HG02642 (cell line): ENCODE results near the gene CHST3.
"Not testable (repeated sequence)": the region's sequence is repeated elsewhere in the genome, so short reads cannot be mapped to it uniquely, and the experiment has no call there.

ENCODE experiments used
- ATAC-seq: cut with Tn5 transposase; IDR thresholded peaks from one replicate; pipeline ENCODE4 v1.9.1; 2021; ENCODE audit warnings: mild to moderate bottlenecking; ENCODE audit not compliant: unreplicated experiment, poor library complexity

CHST3 gene

DNA sequence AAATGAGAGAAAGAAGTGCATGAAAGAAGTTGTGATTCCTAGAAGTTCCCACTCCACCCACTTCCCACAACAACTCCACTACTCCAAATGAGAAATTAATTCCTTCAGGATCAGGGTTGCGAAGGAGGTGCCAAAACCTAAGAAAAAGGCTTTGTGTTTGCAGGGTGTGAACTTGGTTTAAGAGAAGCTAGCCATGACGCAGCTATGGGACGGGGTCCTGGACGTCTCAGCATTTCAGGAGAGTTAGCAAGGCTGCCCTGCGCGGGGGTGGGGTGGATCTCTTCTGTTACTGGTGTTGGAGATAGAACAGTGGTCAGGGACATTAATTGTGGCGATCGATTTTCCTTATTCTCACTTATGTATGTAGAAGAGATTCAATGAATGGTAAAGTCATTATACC, 61.2 kb downstream of the CHST3 start:
- ATAC-seq: no peak

DNA sequence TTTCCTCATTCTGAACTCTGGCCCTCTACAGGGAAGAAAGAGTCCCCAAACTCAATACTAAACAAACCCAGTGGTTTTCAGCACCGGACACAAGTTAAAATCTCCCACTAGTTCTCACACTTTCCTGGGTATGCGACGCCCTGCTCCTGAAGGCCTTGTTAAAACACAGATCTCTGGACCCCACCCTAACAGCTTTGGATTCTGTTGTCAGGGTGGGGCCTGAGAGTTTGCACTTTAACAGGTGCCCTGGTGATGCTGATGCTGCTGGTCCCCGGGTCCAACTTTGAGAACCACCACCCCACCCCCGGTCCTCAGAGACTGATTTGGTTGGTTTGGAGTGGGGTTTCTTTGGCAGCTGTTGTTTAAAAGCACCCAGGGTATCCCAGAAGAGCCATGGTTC, 61.6 kb downstream of the CHST3 start:
- ATAC-seq: no peak

DNA sequence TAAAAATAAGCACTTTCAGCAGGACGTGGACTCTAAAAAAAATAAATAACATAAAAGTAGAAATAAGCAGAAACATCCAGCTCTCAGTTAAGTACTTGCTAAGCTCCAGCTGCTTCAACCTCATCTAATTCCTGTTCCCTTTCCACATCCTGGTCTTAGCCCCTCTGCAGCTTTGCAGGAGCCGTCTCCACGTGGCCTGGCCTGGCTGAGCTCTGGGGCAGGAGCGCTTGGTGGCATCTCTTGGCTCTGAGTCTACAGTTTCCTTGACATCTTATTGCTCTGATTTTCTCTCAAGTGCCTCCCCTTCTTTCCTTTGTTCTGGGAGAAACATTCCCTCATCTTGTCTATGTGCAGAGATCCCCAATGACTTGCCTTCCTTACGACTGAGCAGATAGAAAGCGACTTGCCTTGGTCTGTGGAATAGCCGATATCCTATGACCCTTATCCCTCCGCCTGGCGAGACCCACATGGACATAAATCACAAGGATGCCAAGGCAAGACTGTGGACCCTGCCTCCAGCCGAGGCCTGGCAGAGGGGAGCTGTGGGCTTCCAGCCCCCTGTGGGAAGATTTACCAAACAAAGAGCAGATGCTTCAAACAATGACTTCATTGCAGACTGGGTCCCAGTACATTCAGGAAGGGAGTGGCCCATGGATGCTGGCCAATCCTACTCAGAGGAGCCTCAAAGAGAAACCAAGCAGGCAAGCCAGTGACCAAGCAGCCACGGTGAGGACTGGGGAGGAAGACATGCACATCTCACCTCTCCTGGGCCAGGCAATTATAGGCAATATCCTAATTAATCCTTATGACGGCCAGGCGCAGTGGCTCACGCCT, 62.3 kb downstream of the CHST3 start:
- no peak for ATAC-seq

DNA sequence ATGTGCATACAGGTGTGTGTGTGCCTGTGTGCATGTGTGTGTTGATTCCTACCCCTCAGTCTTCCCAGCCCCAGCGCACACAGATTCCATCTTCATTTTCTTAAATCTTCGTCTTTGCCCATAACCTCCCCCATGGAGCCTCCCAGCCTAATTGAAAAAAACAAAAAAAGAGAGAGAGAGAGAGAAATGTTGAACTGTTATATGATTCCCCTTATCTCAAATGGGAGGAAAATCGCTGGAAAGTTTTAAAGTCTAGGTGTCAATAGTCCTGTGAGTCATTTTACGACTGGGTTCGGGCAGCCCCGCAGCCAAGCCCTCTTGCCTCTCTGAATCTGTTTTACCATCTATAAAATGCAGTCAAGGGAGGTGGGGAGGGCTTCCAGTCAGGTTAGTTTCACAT, 63.3 kb downstream of the CHST3 start:
- no peak for ATAC-seq

DNA sequence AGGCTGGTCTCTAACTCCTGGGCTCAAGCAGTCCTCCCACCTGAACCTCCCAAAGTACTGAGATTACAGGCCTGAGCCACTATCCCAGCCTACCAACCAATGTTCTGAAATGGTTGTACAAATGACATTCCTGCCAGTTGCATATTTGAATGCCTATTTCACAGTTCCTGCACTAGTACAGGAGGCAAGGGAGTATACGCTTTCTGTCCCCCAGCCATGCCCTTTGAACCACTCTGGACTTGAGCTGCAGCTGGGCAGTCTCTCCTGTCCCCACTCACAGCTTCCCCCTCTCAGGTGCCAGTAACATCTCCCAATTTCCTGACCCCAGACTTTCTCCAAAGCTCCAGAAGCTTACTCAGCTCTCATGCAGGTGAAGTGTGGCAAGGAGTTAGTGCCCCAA, 65.2 kb downstream of the CHST3 start:
- no peak for ATAC-seq

DNA sequence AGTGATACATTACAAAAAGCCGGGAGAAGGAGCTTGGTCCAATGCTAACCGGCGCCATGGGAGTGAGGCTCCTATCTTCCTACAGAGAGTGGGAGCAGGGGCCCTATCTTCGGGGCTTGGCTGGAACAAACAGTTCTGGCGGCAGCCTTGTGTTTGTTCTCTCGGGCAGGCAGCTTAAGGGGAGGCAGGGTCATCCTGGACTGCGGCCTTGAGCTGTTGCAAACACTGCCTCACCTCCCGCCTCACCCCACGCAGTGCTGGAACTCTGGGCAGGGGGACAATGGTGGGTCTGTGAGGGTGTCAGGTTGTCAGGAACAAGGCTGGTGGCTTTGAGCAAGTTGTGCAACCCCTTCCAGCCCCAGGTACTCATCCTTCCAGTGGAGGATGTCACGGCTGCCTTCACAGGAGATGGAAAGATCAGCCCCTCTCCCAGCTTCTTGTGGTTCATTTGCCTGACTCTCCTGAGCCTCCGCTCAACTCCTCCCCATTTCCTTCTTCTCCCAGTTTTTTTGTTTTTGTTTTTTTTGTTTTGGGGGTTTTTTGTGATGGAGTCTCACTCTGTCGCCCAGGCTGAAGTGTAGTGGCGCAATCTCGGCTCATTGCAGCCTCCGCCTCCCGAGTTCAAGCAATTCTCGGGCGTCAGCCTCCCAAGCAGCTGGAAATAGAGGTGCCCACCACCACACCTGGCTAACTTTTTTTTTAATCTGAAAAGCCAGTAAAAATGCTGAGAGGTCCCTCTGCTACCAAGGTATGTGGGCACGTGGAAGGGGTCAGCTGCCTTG, 66.8 kb downstream of the CHST3 start:
- no peak for ATAC-seq

DNA sequence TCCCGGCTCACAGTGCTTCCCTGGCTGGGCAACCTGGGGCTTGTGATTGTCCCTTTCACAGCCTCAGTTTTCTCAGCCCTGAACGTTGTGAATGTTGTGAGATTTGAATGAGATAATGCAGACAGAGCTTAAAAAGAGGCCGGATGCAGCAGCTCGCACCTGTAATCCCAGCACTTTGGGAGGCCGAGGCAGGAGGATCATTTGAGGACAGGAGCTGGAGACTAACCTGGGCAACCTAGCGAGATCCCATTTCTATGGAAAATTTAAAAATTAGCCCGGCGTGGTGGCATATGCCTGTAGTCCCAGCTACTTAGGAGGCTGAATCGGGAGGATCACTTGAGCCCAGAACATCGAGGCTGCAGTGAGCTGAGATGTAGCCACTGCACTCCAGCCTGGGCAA, 67.5 kb downstream of the CHST3 start:
- ATAC-seq: no peak

DNA sequence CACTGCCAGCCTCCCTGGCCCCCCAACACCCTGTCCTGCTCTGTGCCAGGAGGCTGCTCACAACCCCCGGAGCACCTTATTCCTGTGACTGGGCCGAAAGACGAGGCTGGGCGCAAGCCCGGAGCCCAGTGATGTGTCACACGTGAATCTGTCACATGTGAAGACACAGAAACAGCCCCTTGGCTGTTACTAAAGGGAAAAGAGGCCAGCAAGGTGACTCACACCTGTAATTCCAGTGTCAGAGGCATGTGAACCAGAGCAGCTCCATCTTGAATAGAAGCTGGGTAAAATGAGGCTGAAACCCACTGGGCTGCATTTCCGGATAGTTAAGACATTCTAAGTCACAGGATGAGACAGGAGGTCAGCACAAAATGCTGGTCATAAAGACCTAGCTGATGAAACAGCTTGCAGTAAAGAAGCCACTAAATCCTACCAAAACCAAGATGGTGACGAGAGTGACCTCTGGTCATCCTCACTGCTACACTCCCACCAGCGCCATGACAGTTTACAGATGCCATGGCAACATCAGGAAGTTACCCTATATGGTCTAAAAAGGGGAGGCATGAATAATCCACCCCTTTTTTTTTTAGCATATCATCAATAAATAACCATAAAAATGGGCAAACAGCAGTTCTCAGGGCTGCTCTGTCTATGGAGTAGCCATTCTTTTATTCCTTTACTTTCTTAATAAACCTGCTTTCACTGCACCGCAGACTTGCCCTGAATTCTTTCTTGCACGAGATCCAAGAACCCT, 68.4 kb downstream of the CHST3 start:
- ATAC-seq: not testable (repeated sequence)

DNA sequence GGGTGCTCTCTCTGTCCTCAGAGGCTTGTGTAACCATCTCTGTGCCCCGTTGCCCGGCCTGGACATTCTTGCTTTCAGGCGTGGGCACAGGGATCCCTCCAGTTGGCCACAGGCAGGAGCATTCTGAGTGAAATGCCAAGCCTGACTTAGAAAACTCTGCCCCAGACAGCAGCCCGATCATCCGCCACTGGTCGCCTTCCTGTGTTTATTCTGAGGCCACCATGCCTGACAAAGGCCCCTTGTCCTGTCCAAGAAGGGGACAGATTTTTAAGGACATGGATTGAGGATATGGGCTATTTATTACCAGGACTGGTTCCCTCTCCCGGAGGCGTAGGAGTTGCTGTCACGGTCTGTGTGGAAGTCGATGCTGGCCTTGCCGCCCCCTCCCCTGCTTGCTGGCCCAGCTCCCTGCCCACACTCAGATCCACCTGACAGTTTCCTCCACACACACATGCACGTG, 69.9 kb downstream of the CHST3 start:
- ATAC-seq: no peak

DNA sequence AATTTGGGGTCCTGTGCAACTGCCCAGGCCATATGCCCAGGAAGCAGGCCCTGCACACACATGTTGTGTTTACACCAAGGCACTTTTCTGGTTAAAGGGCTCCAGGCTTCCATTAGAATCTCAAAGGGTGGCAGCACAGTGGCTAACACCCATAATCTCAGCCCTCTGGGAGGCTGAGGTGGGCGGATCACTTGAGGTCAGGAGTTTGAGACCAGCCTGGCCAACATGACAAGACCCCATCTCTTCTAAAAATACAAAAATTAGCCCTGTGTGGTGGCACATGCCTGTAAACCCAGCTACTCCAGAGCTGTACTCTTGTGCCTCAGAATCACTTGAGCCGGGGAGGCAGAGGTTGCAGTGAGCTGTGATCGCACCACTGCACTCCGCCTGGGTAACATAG, 70.6 kb downstream of the CHST3 start:
- ATAC-seq: no peak

DNA sequence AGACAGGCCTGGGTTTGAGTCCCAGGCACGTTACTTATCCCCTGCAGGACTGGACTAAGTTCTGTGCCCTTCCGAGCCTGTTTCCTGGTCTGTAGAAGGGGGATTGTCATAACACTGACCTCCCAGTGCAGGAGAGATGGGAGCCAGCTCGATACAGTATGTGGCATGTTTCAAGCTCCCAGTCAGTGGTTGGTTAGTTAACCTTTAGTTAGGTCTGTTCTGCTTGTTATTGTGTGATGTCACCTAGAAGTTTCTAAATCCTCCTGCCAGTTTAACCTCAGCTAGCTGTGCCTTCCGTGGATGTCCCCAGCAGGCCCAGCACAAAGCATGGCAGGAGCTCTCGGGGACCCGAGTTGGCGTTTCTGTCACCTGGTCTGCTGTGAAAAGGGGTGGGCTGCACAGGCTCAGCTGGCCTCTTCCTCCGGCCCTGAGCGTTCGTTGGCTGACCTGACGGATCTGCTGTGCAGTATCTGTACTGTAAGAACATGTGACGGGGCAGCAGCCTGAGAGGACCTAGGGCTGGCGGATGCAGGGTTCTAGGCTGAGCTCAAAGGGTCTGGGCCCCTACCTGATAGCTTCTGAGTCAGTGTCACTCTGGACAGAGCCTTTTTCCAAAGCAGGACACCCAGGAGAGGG, 71.2 kb downstream of the CHST3 start:
- ATAC-seq: no peak

DNA sequence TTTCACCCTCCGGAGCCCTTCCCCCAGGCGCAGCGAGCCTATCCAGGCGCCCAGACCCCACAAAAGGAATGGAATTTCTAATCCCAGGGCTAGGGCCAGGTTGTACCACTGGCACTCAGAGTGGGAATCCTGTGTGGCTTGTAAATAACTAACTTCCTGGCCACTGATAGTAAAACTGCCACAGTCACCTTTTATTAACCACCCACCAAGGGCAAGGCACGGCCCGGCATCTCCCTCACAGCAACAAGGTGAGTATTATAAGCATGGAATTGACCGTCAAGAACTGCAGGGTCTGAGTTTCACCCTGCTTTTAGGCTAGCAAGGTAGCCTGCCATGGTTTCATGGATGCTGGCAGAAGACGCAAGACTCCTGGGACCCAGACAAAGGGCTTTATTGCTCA, 73.1 kb downstream of the CHST3 start:
- ATAC-seq: no peak

DNA sequence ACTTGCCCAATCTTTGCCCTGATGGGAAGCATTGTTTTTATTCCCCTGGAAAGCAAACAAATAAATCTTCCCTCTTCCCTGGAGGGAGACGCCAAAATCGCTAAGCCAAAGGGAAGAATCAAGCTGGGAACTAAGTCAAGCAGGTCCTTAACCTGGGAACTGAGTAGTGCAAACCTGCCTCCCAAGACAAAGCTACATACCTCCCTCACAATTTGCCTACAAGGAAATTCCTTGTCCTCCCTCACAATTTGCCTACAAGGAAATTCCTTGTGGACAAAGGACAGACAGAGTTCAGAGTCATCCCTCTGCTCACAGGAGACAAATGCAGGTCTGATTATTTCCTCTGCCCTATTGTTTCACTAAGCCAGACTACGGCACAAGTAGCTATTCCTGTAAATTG, 73.6 kb downstream of the CHST3 start:
- no peak for ATAC-seq

DNA sequence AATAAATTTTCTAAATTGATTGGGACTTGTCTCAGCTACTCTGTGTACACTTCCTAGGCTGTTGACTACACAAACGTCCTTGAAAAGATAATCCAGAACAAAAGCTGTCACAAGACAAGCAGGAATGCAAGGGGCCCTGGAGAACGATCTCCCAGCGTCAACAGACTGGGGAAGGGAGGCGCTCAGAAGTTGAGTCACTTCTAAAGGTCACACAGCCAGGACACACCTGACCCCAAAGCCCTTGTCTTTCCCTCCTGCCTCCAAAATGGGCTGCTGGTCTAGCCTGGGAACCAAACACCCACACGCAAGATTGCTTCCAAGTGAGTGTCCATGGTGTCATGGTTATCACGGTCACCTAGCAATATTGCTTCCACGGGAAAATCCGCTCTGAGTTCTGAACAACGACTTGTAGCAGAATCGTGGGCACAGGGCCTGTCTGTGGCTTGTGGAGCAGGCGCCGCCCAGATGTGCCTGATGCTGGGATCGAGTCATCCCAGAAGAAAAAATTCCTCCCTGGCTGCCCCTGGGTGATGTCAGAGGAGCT, 74.3 kb downstream of the CHST3 start:
- no peak for ATAC-seq

DNA sequence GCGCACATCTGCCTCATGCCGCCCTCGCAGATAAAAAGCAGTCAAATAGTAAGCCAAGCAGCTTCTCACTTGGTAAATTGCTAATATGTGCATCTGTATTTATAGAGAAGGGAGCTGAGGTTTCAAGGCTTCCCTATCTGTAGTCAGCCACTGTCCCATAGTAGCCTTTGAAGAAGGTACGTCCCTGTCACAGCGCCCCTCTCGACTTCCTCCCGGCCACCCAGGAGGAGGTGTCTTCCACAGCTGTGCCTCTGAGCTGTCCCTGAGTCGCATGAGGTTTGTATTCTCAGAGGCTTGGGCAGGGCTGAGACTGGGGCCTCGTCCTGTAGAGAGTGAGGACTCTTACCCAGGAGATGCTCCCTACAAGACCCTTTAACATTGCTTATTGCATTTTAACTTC, 75.2 kb downstream of the CHST3 start:
- ATAC-seq: no peak

DNA sequence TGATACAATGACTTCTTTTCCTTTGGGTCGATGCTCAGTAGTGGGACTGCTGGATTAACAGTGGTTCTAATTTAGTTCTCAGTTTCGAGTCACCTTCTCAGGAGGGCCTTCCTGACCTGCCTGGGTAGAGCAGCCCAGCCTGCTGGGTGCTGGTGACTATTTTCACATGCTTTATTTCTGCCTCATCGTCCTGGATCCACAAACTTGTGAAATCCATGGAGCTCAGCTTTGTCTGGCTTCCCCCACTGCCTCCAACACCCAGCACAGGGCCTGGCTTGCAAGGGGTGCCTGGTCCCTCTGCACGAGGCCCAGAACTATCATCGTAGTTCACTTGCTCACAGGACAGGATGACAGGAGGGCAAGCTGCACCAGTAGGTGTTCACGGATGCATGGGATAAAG, 77.3 kb downstream of the CHST3 start:
- no peak for ATAC-seq

DNA sequence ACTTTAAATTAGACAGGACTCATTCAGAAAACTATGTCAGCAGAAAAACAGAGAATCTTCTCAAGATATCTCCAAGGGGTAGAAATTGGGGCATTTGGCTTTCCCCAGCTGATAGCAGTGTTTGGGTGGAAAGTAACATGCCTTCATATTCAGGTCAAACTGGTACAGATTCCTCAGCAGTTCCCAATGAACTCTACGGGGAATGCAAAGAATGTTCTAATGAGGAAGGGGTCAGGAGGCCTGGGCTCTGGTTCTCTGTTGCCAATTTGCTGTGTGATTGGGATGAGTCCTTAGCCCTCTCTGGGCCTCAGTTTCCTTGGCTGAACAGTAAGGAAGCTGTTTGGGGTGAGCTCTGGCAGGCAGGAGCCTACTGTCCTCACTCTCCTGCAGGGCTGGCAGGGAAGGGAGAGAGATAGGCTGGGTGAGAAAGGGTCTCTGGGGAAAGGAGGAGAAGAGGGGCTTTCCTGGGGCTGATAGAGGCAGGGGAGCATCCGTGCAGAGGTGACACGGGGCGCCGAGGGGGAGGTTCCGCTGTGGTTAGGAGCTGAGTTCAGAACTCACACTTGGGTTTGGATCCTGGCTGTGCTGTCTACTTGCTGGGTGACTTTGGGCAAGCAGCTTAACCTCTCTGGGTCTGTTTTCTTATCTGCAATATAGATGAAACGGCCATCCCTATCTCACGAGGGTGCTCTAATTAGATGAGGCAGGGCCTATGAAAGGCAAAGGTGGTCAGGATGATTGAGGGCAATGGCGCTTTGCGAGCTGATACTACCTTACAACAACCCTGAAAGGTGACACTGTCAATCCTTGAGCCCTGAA, 79.0 kb downstream of the CHST3 start:
- ATAC-seq: no peak

DNA sequence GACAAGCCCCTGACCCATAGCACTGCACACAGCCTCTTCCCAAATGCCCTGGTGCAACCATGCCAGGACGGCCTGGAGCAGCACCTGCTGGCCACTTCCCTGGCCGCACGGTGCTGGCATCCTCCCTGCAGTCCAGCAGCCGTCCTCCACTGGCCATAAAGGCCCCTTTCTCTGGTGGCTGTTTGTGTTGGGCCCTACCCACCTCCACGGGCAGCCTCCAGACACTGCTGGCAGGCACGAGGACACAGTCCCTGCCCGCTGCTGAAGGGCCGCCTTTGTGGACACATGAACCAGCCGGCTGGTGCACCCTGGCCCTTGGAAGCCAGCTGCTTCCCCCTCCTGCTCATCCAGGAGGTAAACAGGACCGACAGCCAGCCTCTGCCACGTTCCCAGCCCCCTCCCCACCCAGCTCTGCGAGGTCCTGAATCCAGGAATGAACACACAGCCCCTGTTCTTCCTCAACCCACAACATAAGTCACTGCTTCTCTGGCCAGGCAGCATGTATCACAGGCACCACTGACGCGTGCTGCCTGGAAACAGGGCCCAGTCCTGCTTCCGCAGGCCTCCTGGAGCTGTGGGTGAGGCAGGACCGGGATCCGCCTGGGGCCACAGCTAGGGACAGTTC, 80.3 kb downstream of the CHST3 start:
- no peak for ATAC-seq

DNA sequence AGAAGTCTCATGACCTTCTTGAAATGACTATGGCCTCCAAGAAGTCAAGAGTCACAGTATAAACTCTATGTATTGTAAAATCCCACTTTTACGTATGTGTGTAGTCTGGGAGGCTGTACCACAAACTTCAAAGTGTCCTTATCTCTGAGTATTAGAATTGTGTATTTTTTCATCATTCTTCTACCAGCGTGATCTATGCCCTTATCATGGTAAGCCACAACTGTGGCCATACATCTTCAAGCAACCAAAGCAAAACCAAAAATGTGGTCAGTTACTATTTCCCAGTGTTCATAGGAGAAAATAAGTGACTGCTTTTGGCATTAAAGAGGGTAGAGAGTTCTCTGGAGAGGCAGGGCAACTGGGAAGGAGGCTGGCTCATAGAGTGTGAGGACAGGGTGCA, 81.4 kb downstream of the CHST3 start:
- no peak for ATAC-seq
